Stimulated activated CD4-positive, alpha-beta T cell treated with anti-CD3 and anti-CD28 coated beads, Interleukin-12 subunit alpha, Interleukin-12 subunit beta, amount 100 ng/mL, for 4 hours (primary cell): ENCODE results near the gene NUDT19.
"Not testable (repeated sequence)": the region's sequence is repeated elsewhere in the genome, so short reads cannot be mapped to it uniquely, and the experiment has no call there.

Source experiments
- DNase-seq: peaks from one replicate; pipeline ENCODE4 v3.0.0-alpha.2; 2020

Gene NUDT19

GRCh38 chr19:32691291-32691951, at the start of gene NUDT19:
TSS of gene NUDT19 (plus strand) at chr19:32691821. CDS start at chr19:32691961, 140 bp downstream.
- DNase-seq, result peak; percentile 77

DNA sequence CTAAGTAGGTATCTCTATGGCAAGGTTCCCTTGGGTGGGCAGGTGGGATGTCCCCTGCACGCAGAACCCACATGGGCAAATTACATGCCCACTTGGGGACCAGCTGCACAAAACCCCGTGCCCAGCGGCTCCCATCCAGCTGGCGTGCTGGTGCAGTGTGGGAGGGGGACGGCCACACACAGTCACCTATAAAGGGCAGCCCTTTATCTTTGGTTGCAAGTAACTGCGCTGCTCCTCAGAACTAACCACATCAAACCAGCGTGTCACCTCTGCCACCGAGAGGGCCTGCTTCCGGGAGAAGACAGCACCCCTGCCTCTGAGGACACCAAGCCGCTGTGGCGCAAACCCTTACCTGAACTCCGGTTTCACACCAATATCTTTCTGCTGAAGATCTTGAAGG, 48.9 kb upstream of the NUDT19 start:
- DNase-seq, result peak; percentile 40

DNA sequence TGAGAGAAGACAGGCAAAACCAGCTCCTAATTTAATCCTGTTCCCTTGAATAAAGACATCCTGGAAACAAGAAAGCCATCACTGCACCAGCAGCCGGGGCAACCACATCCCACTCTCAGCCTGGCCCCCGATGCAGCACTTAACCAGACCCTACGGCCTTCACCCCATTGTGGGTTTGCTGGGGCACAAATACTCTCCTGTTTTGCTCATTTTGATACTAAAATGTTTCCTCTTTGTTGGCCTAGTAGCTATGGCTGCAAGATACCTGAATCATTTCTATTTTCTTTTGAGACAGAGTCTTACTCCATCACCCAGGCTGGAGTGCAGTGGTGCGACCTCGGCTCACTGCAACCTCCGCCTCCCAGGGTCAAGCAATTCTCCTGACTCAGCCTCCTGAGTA, 45.1 kb upstream of the NUDT19 start:
- no peak for DNase-seq

GRCh38 chr19:32647361-32647760, 44.3 kb upstream of the NUDT19 start:
- no peak for DNase-seq

DNA sequence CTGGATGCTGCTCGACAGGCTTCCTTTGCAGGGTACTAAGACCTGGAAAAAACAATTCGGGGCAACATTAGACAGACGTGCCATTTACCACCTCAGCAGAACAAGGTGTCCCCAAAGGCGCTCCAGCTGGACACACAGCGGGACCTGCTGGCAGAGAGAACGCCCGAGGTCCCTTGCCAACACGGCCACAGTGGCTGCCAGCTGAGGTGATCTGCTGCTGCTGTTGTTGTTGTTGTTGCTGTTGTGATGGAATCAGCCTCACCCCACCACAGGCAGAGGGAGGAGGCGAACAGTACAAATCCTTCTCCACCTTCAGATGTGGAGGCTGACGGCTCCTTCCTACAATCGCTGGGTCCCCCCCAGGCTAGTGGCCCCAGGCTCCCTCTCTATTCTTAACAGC, 41.9 kb upstream of the NUDT19 start:
- DNase-seq, result no peak

GRCh38 chr19:32650671-32651070, 41.0 kb upstream of the NUDT19 start:
- DNase-seq, result no peak

- no peak for DNase-seq
These were observed 39.9 kb upstream of the NUDT19 start for GRCh38 chr19:32651729-32652140.

DNA sequence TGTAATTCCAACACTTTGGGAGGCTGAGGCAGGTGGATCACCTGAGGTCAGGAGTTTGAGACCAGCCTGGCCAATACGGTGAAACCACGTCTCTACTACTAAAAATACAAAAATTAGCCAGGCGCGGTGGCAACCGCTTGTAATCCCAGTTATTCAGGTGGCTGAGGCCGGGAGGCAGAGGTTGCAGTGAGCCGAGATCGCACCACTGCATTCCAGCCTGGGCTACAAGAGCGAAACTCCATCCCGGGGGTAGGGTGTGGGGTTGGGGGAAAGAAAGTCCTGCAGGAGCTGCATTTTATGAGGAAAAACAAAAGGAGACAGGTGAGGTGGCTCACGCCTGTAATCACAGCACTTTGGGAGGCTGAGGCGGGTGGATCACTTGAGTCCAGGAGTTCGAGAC, 39.3 kb upstream of the NUDT19 start:
- not testable (repeated sequence) for DNase-seq

- DNase-seq, result no peak
These were observed 38.6 kb upstream of the NUDT19 start for GRCh38 chr19:32652894-32653598.

- no peak for DNase-seq
These were observed 38.1 kb upstream of the NUDT19 start for GRCh38 chr19:32653599-32653915.

DNA sequence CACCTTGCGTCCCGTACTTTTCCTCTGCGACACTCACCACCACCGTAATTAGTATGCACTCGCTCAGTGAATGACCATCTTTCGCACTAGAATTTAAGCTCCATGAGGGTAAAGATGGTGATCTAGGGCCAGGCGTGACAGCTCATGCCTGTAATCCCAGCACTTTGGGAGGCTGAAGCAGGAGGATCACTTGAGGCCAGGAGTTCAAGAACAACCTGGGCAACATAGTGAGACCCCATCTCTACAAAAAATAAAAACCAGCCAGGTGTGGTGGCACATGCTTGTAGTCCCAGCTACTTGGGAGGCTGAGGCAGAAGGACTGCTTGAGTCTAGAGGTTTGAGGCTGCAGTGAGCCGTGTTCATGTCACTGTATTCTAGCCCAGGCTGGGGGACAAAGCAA, 35.2 kb upstream of the NUDT19 start:
- DNase-seq, result not testable (repeated sequence)

- no peak for DNase-seq
These were observed 33.5 kb upstream of the NUDT19 start for GRCh38 chr19:32658075-32658474.

DNA sequence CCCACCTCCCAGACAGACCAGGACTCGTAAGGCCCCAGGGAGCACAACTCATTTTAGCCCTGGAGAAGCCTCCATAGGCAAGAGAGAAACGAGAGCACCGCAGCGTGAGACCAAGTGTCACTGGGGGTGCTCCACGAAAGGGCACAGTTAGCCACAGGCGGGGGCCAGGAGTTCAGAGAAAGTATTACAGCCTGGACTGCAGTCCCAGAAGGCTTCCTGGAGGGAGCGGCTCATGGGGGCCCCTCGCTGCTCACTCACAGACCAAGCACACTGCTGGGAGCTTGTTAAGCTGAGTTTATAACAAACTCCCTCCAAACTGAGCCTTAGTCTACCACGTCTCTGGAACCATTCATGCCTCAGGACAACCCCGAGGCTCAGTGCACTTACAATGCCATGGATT, 33.1 kb upstream of the NUDT19 start:
- no peak for DNase-seq

DNA sequence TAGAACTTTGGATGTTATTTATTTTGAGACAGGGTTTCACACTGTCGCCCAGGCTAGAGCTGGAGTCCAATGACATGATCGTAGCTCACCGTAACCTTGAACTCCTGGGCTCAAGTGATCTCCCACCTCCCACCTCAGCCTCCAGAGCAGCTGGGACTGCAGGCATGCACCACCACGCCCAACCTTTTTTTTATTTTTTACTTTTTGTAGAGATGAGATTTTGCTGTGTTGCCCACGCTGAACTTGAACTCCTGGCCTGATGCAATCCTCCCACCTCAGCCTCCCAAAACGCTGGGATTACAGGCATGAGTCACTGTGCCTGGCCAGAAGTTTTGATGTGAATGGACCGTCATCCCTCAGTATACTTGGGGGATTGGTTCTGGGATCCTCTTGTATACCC, 30.3 kb upstream of the NUDT19 start:
- no peak for DNase-seq

DNA sequence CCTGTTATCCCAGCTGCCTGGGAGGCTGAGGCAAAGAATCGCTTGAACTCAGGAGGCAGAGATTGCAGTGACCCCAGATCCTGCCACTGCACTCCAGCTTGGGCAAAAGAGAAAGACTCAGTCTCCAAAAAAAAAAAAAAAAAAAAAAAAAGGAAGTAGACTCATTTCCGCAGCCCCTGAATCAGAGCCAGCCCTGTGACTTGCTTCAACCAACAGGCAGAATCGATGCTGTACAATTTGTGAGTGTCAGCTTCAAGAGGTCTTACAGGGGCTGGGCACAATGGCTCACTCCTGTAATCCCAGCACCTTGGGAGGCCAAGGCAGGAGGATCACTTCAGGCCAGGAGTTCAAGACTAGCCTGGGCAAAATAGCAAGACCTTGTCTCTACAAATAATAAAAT, 29.4 kb upstream of the NUDT19 start:
- no peak for DNase-seq

GRCh38 chr19:32666084-32666483, 25.5 kb upstream of the NUDT19 start:
- no peak for DNase-seq

- no peak for DNase-seq
These were observed 22.3 kb upstream of the NUDT19 start for GRCh38 chr19:32669310-32669709.

DNA sequence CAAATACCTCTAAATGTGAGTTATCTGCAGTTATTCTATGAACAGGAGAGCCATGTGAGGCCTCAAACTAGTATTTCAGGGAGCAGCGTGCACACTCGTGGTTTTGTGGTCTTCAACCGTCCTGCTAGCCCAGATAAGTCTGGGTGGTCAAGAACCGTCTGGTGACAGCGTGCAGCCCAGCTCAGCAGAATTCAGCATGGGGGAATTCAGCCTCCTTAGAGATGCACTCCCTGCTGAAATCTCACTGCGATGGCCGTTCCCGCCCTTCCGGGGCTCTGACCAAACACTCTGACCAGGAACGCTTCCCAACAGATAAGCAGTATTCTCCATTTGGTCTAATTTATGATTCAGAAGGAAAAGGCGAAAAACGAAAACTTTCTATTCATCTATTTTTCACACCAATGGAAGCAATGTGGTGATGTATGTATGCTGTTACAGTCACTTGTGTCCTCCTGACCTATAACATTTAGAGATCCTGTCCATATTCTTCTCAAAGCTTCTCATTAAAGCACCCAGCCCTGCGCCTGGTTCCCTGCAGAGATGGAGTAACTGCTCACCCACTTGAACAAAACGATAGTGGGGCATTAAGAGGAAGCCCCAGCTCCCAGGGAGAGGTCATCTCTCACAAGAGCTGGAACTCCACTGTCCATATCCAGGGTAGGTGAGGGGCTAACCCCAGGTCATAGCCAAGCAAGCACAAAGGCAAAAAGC, 19.6 kb upstream of the NUDT19 start:
- DNase-seq, result no peak

- DNase-seq, result no peak
These were observed 18.8 kb upstream of the NUDT19 start for GRCh38 chr19:32672841-32673240.

GRCh38 chr19:32673573-32673972, 18.0 kb upstream of the NUDT19 start:
- DNase-seq, result no peak

GRCh38 chr19:32674153-32674930, 17.3 kb upstream of the NUDT19 start:
- DNase-seq, result no peak

GRCh38 chr19:32674931-32675719, 16.5 kb upstream of the NUDT19 start, which contains the start of gene ANKRD27:
TSS of gene ANKRD27 (minus strand) at chr19:32675180. CDS start at chr19:32659015, 16,165 bp downstream.
- peak; percentile 98 for DNase-seq
